Activated CD8-positive, alpha-beta T cell treated with anti-CD3 and anti-CD28 coated beads for 36 hours (primary cell): ENCODE measurements around the gene SH3TC2. TPM values are rescaled to one million over a fixed set of nuclear protein-coding genes. Genes with fewer than 3 reads are reported as not detected.

Experiments
- ATAC-seq: fragments of 200-7000 bp; cut with Tn5 transposase; one replicate; pipeline ENCODE4 v1.10.0; 2021; ENCODE audit warnings: mild to moderate bottlenecking, moderate library complexity
- CTCF ChIA-PET: fragments of 350-600 bp; sonication (Branson Sonifier 250); formaldehyde crosslinking; loops from one replicate; lab custom pipeline; 2021; ENCODE audit warnings: antibody characterized with exemption; lab: Charles Lee
- POLR2A ChIA-PET: fragments of 350-600 bp; sonication (Branson Sonifier 250); formaldehyde crosslinking; loops from one replicate; lab custom pipeline; 2021; ENCODE audit warnings: antibody characterized with exemption; lab: Charles Lee
- DNase-seq: peaks from one replicate; pipeline ENCODE4 v3.0.0-alpha.2; 2020
- H3K27ac Mint-ChIP-seq: one replicate; pipeline ENCODE4 v1.8.0; 2021; ENCODE audit warnings: mild to moderate bottlenecking, mixed read lengths
- H3K27me3 Mint-ChIP-seq: one replicate; pipeline ENCODE4 v1.8.0; 2021; ENCODE audit warnings: mixed read lengths
- H3K36me3 Mint-ChIP-seq: one replicate; pipeline ENCODE4 v1.8.0; 2021; ENCODE audit warnings: low read depth, mixed read lengths
- H3K4me1 Mint-ChIP-seq: one replicate; pipeline ENCODE4 v1.8.0; 2021; ENCODE audit warnings: low read depth, mixed read lengths
- H3K4me3 Mint-ChIP-seq: one replicate; pipeline ENCODE4 v1.8.0; 2021; ENCODE audit warnings: mild to moderate bottlenecking, moderate library complexity, mixed read lengths
- H3K9me3 Mint-ChIP-seq: one replicate; pipeline ENCODE4 v1.8.0; 2021; ENCODE audit warnings: mixed read lengths
- intact Hi-C: fragments of 100-400 bp; cut with micrococcal nuclease; formaldehyde crosslinking; loops from one replicate; pipeline ENCODE4 v1.10.0; 2022
- total RNA-seq, 2 experiments: library from RNA; stranded (reverse); gene quantifications; one replicate each; pipeline ENCODE4 v1.2.3, GENCODE V29; 2021
- TF ChIP-seq, protein P1 (sequence below): fragments of 200-600 bp; IDR thresholded peaks from one replicate; pipeline ENCODE4 v1.8.0; 2022; ENCODE audit warnings: antibody characterized with exemption, mild to moderate bottlenecking

The SH3TC2 gene
- total RNA-seq, 2 experiments from 2014 or later: not detected

DNA sequence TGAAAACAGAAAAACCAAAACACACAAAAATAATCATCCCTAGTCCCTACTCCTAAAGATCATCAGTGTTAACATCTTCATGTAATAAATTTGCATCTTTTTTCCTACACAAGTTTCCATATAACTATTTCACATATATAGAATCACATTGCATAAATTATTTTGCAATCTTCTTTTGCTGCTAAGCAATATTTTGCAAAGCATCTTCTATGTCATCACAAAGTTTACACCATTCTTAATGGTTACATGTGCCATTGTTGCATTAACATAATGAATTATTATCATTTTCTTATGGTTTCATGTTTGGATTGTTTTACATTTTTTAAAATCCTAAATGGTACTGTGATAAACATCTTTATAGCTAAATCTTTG is 17.8 kb downstream of the SH3TC2 start:
- Mint-ChIP-seq H3K4me3 (no peak overlapping the region), H3K4me1 (no peaks in the 10 kb centered on the region), H3K27ac (no peak overlapping the region), H3K9me3 (no peaks in the 10 kb centered on the region), H3K27me3 (peaks cover 2% of the 10 kb centered on the region), H3K36me3 (no peaks in the 10 kb centered on the region)
- POLR2A ChIA-PET: no interaction called here
- DNase-seq: no peak
- intact Hi-C loops: no loop called here
- TF ChIP-seq, protein P1, sequence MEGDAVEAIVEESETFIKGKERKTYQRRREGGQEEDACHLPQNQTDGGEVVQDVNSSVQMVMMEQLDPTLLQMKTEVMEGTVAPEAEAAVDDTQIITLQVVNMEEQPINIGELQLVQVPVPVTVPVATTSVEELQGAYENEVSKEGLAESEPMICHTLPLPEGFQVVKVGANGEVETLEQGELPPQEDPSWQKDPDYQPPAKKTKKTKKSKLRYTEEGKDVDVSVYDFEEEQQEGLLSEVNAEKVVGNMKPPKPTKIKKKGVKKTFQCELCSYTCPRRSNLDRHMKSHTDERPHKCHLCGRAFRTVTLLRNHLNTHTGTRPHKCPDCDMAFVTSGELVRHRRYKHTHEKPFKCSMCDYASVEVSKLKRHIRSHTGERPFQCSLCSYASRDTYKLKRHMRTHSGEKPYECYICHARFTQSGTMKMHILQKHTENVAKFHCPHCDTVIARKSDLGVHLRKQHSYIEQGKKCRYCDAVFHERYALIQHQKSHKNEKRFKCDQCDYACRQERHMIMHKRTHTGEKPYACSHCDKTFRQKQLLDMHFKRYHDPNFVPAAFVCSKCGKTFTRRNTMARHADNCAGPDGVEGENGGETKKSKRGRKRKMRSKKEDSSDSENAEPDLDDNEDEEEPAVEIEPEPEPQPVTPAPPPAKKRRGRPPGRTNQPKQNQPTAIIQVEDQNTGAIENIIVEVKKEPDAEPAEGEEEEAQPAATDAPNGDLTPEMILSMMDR: no peak
- CTCF ChIA-PET: interaction anchor here (1.3 to 2.4 kb wide), 2 partner anchors 10 to 314 kb away, joined by 6 to 12 read pairs; no protein-coding TSS in a partner anchor
- no peak for ATAC-seq

DNA sequence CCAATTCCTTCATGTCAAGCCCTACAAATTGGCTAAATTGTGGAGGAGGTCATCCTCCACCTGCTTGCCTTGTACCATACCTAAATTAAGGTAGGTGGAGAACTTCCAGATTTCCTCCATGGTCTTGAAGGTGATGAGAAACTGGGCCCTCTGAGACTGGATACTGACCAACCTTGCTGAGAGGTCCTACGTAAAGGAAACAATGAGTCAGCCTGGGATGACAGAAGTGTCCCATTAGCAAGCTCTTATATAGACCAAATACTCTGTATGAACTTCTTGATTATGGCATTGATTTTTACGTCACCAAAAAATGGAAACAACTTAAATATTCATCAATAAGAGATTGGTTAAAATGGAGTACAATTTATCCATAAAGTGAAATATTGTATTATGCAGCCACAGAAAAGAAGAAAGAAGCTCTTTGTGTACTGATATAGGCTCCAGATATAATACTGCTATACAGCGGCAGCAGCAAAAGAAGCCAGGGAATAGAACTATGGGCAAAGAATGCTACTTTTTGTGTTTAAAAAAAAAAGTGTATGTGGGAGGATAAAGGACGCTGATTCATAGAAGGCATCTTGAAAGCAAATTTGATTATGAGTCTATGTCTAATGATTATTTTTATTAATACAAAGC is 18.3 kb downstream of the SH3TC2 start:
- intact Hi-C loops: no loop called here
- Mint-ChIP-seq H3K27me3 (no peaks in the 10 kb centered on the region), H3K4me1 (no peaks in the 10 kb centered on the region), H3K9me3 (no peaks in the 10 kb centered on the region), H3K36me3 (no peaks in the 10 kb centered on the region), H3K27ac (no peak overlapping the region), H3K4me3 (no peak overlapping the region)
- DNase-seq (no peak), ATAC-seq (no peak)
- ChIA-PET POLR2A (no interaction called here), CTCF (interaction anchor here (1.3 to 2.4 kb wide), 2 partner anchors 10 to 314 kb away, joined by 6 to 12 read pairs; no protein-coding TSS in a partner anchor)
- TF ChIP-seq, protein P1: no peak

DNA sequence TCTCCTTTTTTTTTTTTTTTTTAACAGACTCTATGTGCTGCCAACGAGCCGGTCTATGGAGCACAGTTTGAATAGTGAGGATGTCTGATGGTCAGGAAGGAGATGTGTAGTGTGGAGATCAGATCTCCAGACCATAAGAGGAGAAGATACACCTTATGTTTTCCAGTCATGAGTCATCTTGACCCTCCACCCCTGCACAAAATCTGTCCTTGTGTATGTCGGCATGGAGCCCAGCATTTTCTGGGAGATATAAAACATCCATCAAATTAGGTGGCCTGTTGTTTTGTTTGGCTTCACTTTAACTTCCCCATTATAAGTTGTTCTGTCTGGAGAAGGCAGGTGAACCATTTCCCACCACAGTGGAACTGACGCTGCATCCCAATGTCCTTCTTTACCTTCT is 19.2 kb downstream of the SH3TC2 start:
- no peak overlapping the region for H3K27ac Mint-ChIP-seq
- CTCF ChIA-PET: interaction anchor here (2.4 kb wide), 1 partner anchor 9 kb away, joined by 12 read pairs; no protein-coding TSS in a partner anchor
- H3K36me3 Mint-ChIP-seq: no peaks in the 10 kb centered on the region

DNA sequence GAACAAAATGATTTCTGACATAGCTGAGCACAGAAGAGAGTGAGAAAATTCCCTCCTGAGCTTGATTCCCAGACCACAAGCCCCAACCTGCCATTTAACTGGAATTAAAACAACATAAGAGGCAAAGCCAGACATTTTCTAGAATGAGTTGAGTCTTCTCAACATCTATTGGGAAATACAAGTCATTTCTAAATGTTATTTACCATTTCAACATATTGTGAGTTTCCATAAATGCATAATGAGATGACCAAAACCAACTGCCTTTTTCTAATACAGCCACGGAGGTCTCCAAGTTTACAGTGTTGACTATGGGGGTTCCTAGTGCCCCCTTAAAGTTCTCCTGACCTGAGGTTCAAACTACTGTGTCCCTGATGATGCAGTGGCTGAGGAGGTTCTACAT is 20.0 kb downstream of the SH3TC2 start:
- ChIA-PET POLR2A (no interaction called here), CTCF (interaction anchor here (2.4 kb wide), 1 partner anchor 8 kb away, joined by 12 read pairs; no protein-coding TSS in a partner anchor)
- Mint-ChIP-seq H3K4me3 (no peak overlapping the region), H3K9me3 (no peaks in the 10 kb centered on the region), H3K4me1 (peaks cover 3% of the 10 kb centered on the region), H3K27me3 (peaks cover 4% of the 10 kb centered on the region), H3K36me3 (no peaks in the 10 kb centered on the region), H3K27ac (no peak overlapping the region)
- DNase-seq: no peak
- intact Hi-C loops: no loop called here
- ATAC-seq: no peak
- TF ChIP-seq, protein P1: no peak

More for the DNA sequence above, 19.2 kb downstream of the SH3TC2 start:
- Mint-ChIP-seq H3K4me1 (no peaks in the 10 kb centered on the region), H3K9me3 (no peaks in the 10 kb centered on the region), H3K4me3 (no peak overlapping the region), H3K27me3 (peaks cover 2% of the 10 kb centered on the region)
- TF ChIP-seq, protein P1: no peak
- POLR2A ChIA-PET: no interaction called here
- ATAC-seq (no peak), DNase-seq (no peak)
- intact Hi-C loops: no loop called here

DNA sequence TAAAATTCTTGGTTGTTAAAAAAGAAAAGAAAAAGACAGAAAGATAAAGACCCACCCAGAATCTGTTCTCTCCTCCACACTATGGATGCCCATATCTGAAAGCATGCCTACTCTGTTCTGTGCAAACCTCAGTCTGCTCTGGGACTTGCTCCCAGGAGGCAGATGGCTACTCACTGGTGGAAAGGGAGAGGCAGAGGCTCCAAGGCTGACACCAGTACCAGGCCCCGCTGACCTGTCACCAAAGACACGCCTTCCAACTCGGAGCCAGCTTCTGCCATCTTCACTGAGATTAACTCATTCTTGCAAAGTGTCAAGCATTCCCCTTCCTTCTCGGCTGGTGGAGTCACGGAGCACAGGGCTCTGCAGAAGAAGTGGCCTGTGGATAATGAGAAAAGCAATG is 21.6 kb downstream of the SH3TC2 start:
- ChIA-PET CTCF (no interaction called here), POLR2A (no interaction called here)
- no peaks in the 10 kb centered on the region for H3K36me3 Mint-ChIP-seq
- H3K4me1 Mint-ChIP-seq: peaks cover 18% of the 10 kb centered on the region
- no peak for ATAC-seq
- no peak overlapping the region for H3K27ac Mint-ChIP-seq
- peaks cover 10% of the 10 kb centered on the region for H3K27me3 Mint-ChIP-seq
- H3K9me3 Mint-ChIP-seq: no peaks in the 10 kb centered on the region
- no peak overlapping the region for H3K4me3 Mint-ChIP-seq
- TF ChIP-seq, protein P1: no peak
- no peak for DNase-seq
- intact Hi-C loops: no loop called here
